Liver (tissue), 9 donors: Measurements from ENCODE around the gene SUSD4. TPM values are rescaled to one million over a fixed set of nuclear protein-coding genes. Genes with fewer than 3 reads are reported as not detected.

Experiments used
- DNase-seq: peaks from one replicate; pipeline ENCODE4 v3.0.0-alpha.2; 2017; ENCODE audit warnings: low spot score
- H3K27ac ChIP-seq, 2 donors: one replicate each; pipeline ENCODE4 v1.7.0; 2013; ENCODE audit warnings: inconsistent platforms in 2 of 2, low read length in 2 of 2, control low read depth in 1 of 2, low read depth in 1 of 2, mild to moderate bottlenecking in 1 of 2
- H3K27me3 ChIP-seq, 4 donors: one replicate each; pipeline versions ENCODE4 v1.6.1 to v1.7.0; 2013; ENCODE audit warnings: low read length in 3 of 4, inconsistent platforms in 1 of 4, mild to moderate bottlenecking in 1 of 4, moderate library complexity in 1 of 4; ENCODE audit not compliant: control insufficient read depth in 4 of 4, insufficient read depth in 4 of 4
- H3K36me3 ChIP-seq, 4 donors: one replicate each; pipeline versions ENCODE4 v1.6.1 to v1.7.0; 2013; ENCODE audit warnings: low read length in 3 of 4, mild to moderate bottlenecking in 3 of 4, low read depth in 1 of 4, moderate library complexity in 1 of 4; ENCODE audit not compliant: control insufficient read depth in 4 of 4, insufficient read depth in 3 of 4
- H3K4me1 ChIP-seq, 4 donors: one replicate each; pipeline versions ENCODE4 v1.6.1 to v1.7.0; 2013; ENCODE audit warnings: low read length in 3 of 4, mild to moderate bottlenecking in 3 of 4, moderate library complexity in 1 of 4; ENCODE audit not compliant: control insufficient read depth in 4 of 4, insufficient read depth in 4 of 4
- H3K4me3 ChIP-seq, 3 donors: one replicate each; pipeline versions ENCODE4 v1.6.1 to v1.7.0; 2013; ENCODE audit warnings: low read length in 3 of 3, control low read depth in 1 of 3, low read depth in 1 of 3, mild to moderate bottlenecking in 1 of 3
- H3K9ac ChIP-seq, 2 donors: one replicate each; pipeline ENCODE4 v1.7.0; 2013; ENCODE audit warnings: low read length in 2 of 2, mild to moderate bottlenecking in 2 of 2, moderate library complexity in 2 of 2, control low read depth in 1 of 2, low read depth in 1 of 2
- H3K9me3 ChIP-seq, 4 donors: one replicate each; pipeline versions ENCODE4 v1.6.1 to v1.7.0; 2013; ENCODE audit warnings: low read length in 3 of 4; ENCODE audit not compliant: control insufficient read depth in 4 of 4
- ATF3 ChIP-seq: IDR thresholded peaks from 2 replicates; pipeline ENCODE4 v1.6.1; 2016; ENCODE audit warnings: antibody characterized with exemption
- CTCF ChIP-seq: fragments of 150-350 bp; IDR thresholded peaks from 2 replicates; pipeline ENCODE4 v1.5.1; 2017; ENCODE audit warnings: improper control_type of control experiment, low read depth, low read length; ENCODE audit not compliant: missing input control
- FOXA1 ChIP-seq: IDR thresholded peaks from 2 replicates; pipeline ENCODE4 v1.6.1; 2016; ENCODE audit warnings: antibody characterized with exemption
- FOXA2 ChIP-seq: IDR thresholded peaks from 2 replicates; pipeline ENCODE4 v1.6.1; 2016; ENCODE audit warnings: antibody characterized with exemption
- GABPA ChIP-seq, 2 donors: IDR thresholded peaks in 1 of 2; conservative IDR thresholded peaks in 1 of 2; 2 replicates each; pipeline ENCODE4 v1.6.1; 2016; ENCODE audit warnings: antibody characterized with exemption in 2 of 2, mild to moderate bottlenecking in 1 of 2, moderate library complexity in 1 of 2
- HNF4A ChIP-seq, 2 donors: conservative IDR thresholded peaks; 2 replicates each; pipeline ENCODE4 v1.6.1; 2016; ENCODE audit warnings: antibody characterized with exemption in 2 of 2, mild to moderate bottlenecking in 2 of 2
- NR2F2 ChIP-seq: IDR thresholded peaks from 2 replicates; pipeline ENCODE4 v1.6.1; 2016; ENCODE audit warnings: antibody characterized with exemption
- REST ChIP-seq: IDR thresholded peaks from 2 replicates; pipeline ENCODE4 v1.6.1; 2016; ENCODE audit warnings: antibody characterized with exemption, mild to moderate bottlenecking
- RXRA ChIP-seq, 2 donors: IDR thresholded peaks; 2 replicates each; pipeline ENCODE4 v1.6.1; 2017 to 2018; ENCODE audit warnings: antibody characterized with exemption in 2 of 2, mild to moderate bottlenecking in 1 of 2
- SP1 ChIP-seq: IDR thresholded peaks from 2 replicates; pipeline ENCODE4 v1.6.1; 2018; ENCODE audit warnings: antibody characterized with exemption, mild to moderate bottlenecking
- TAF1 ChIP-seq: conservative IDR thresholded peaks from 2 replicates; pipeline ENCODE4 v1.6.1; 2016; ENCODE audit warnings: antibody characterized with exemption, mild to moderate bottlenecking
- YY1 ChIP-seq: IDR thresholded peaks from 2 replicates; pipeline ENCODE4 v1.6.1; 2016; ENCODE audit warnings: antibody characterized with exemption, mild to moderate bottlenecking
- ZBTB33 ChIP-seq: IDR thresholded peaks from 2 replicates; pipeline ENCODE4 v1.6.1; 2016; ENCODE audit warnings: antibody characterized with exemption
- WGBS: extraction: QIAGEN DNeasy Blood & Tissue Kit; methylation state at CpG from one replicate; pipeline ENCODE4 v1.1.7; 2013; 5-methylcytosine and 5-hydroxymethylcytosine counted together
- polyA plus RNA-seq, 2 donors: library from polyadenylated mRNA; stranded (reverse) in 1 of 2; unstranded in 1 of 2; fragments of 200-250 nt in 1 of 2; fragments of >200 nt in 1 of 2; fragmentation: Nextera tagmentation in 1 of 2; extraction: Ambion mirVana in 1 of 2; gene quantifications; one replicate each; pipeline versions ENCODE4 v1.2.1 to v1.2.3, GENCODE V29; 2013 to 2015
- total RNA-seq, 2 donors: library from RNA; depleted of rRNA; stranded (reverse); fragments of >200 nt; gene quantifications; one replicate each; pipeline ENCODE4 v1.2.3, GENCODE V29; 2014
- donor health status: healthy.
- donor health status: healthy.
- donor health status: healthy.
- donor health status: healthy.
- donor health status: healthy.

Gene SUSD4
- total and polyA plus RNA-seq, 4 donors: 1.1 to 3.8 (median 1.8) TPM

- 82% methylated on average over 10 of the region's 10 CpGs for WGBS
- TF ChIP-seq HNF4A (conservative IDR thresholded peaks at IDR 0.05) (no peak), YY1 (no peak)
- H3K36me3 ChIP-seq: no peaks in the 10 kb centered on the region
- peak; percentile 17 for DNase-seq
- no peak overlapping the region for H3K9ac ChIP-seq
- H3K4me1 ChIP-seq: peaks cover 0 to 9% (median 3%) of the 10 kb centered on the region in 4 donors
- H3K4me3 ChIP-seq: no peak overlapping the region
- no peaks in the 10 kb centered on the region for H3K9me3 ChIP-seq
- no peaks in the 10 kb centered on the region for H3K27me3 ChIP-seq
- no peak overlapping the region for H3K27ac ChIP-seq
Measured at GRCh38 chr1:223189903-223190724, 173.9 kb downstream of the SUSD4 start.

GRCh38 chr1:223189525-223189902, 174.5 kb downstream of the SUSD4 start:
- no peaks in the 10 kb centered on the region for H3K36me3 ChIP-seq
- no peaks in the 10 kb centered on the region for H3K9me3 ChIP-seq
- H3K4me1 ChIP-seq: peaks cover 0 to 9% (median 3%) of the 10 kb centered on the region in 4 donors
- no peaks in the 10 kb centered on the region for H3K27me3 ChIP-seq
- H3K4me3 ChIP-seq: no peak overlapping the region
- TF ChIP-seq ATF3: no peak
- TF ChIP-seq FOXA2: no peak
- no peak for TF ChIP-seq FOXA1
- TF ChIP-seq YY1: no peak
- no peak for TF ChIP-seq TAF1
- no peak for TF ChIP-seq NR2F2
- no peak for TF ChIP-seq REST
- TF ChIP-seq RXRA (IDR thresholded peaks at IDR 0.05): no peak
- no peak for TF ChIP-seq GABPA (IDR thresholded peaks at IDR 0.05 in 1 of 2, conservative IDR thresholded peaks at IDR 0.05 in 1 of 2)
- TF ChIP-seq ZBTB33: no peak
- no peak for TF ChIP-seq SP1
- TF ChIP-seq CTCF: no peak
- WGBS: 88% methylated on average over 4 of the region's 4 CpGs
- H3K9ac ChIP-seq: no peak overlapping the region
- H3K27ac ChIP-seq: no peak overlapping the region
- no peak for DNase-seq
